Measurements from ENCODE around the gene DELE1. TPM values are rescaled to one million over a fixed set of nuclear protein-coding genes. Genes with fewer than 3 reads are reported as not detected.

The DELE1 gene
- total RNA-seq, 1 donor = 34.1 TPM

DNA sequence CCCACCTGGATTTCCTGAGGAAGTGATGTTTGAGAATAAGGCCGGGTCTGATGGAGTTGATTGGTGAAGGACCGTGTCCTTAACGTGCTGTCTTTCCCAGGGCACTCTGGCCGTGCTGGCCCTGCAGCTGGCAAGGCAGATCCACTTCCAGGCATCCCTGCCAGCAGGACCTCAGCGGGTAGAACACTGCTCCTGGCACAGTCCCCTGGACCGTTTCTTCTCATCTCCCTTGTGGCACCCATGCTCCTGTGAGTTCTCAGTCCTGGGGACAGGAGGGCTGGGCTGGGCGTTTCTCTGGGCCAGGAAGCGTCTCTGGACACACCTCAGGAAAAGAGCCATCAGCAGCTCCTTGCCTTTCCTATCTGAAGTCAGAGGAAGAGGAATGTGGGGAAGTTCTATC is 4.4 kb downstream of the DELE1 start:
- no peak for TF ChIP-seq CTCF (IDR thresholded peaks at IDR 0.05; ENCODE audit: insufficient read depth, low read depth, low read length)
- H3K4me3 ChIP-seq (ENCODE audit: low read depth, low read length) = no peak overlapping the region
- DNase-seq (ENCODE audit: low read depth) = no peak

GRCh38 chr5:141929398-141930058 is 5.9 kb downstream of the DELE1 start:
- no peak for TF ChIP-seq CTCF (IDR thresholded peaks at IDR 0.05; ENCODE audit: insufficient read depth, low read depth, low read length)

DNA sequence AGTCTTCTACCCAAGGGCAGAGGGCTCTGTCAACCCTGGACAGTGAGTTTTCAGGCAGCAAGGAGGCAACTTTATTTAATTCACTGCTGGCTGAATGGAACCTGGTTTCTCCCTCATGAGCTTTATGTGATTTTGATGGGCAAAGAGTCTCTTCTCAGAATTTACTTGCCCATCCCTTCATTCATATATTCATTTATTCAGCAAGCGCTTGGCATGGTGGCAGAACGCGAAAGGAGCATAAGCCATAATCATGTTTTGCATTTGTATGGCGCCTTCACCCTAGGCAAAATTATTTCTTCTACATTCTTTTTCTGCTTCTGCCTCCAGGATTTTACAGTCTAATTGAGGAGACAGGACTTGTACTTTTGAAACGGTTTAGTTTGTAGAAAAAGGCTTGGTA is 8.0 kb downstream of the DELE1 start:
- TF ChIP-seq CTCF (IDR thresholded peaks at IDR 0.05; ENCODE audit: insufficient read depth, low read depth, low read length) = no peak
- H3K4me3 ChIP-seq (ENCODE audit: low read depth, low read length) = no peak overlapping the region
- DNase-seq (ENCODE audit: low read depth) = no peak

More at GRCh38 chr5:141929398-141930058, 5.9 kb downstream of the DELE1 start:
- H3K4me3 ChIP-seq (ENCODE audit: low read depth, low read length) = no peak overlapping the region
- no peak for DNase-seq (ENCODE audit: low read depth)

- TF ChIP-seq CTCF (IDR thresholded peaks at IDR 0.05; ENCODE audit: insufficient read depth, low read depth, low read length) = no peak
- no peak overlapping the region for H3K4me3 ChIP-seq (ENCODE audit: low read depth, low read length)
- no peak for DNase-seq (ENCODE audit: low read depth)
Observed at GRCh38 chr5:141933151-141933550, 9.5 kb downstream of the DELE1 start.

- TF ChIP-seq CTCF (IDR thresholded peaks at IDR 0.05; ENCODE audit: insufficient read depth, low read depth, low read length) = no peak
- DNase-seq (ENCODE audit: low read depth) = no peak
- no peak overlapping the region for H3K4me3 ChIP-seq (ENCODE audit: low read depth, low read length)
Observed at GRCh38 chr5:141934099-141934844, 10.6 kb downstream of the DELE1 start.

DNA sequence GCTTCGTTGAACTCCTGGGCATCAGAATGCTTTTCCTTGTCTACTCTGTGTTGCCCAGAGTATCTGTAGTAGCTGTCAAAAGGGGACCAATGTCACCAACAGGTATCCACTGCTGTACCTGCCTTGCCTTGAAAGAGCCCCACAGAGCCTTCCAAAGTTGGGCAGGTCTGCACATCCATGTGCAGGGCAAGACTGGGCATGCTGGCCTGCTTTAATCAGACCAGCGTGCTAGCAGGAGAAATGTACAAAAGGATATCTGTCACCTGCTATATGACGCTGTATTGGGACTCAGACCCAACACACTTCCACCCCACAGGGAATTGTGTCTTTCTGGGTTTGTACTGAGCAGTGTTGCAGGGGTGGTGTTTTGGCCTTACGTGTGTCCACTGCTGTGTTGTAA is 11.9 kb downstream of the DELE1 start:
- H3K4me3 ChIP-seq (ENCODE audit: low read depth, low read length) = no peak overlapping the region
- no peak for DNase-seq (ENCODE audit: low read depth)
- no peak for TF ChIP-seq CTCF (IDR thresholded peaks at IDR 0.05; ENCODE audit: insufficient read depth, low read depth, low read length)
